ENCODE measurements around the gene ARHGEF25.
"Not testable (repeated sequence)": the region's sequence is repeated elsewhere in the genome, so short reads cannot be mapped to it uniquely, and the experiment has no call there.

ARHGEF25 gene

DNA sequence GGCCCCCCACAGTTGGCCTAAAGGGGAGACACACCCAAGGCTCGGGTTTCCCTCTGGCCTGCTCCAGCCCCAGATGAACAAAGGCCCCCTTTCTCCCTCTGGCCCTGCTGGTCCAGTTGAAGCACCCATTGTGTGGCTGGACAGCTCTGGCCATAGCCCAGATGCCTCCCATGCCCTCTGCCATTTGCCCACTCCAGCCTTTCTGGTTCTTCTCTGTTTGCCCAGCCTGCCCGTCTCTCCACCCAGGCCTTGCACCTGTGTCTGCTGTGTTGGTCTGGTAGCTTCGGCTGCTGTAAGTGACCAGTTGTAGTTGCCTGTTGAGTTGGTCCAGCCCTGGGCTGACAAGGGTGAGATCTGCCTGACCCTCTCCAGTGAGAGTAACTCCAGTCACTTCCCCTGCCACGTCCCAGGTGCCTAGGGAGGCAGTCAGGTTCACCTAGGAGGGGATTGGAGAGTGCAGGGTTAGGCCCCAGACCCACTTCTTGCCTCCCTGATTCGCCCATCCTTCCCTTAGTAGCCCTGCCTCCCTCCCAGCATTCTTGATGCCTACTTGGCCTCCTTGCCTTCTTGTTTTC, 18.7 kb downstream of the ARHGEF25 start:
- in situ Hi-C loops (cut with MboI; ENCODE audit: low pct_unique_long_range_greater_than_20kb, low sequenced_read_pairs), result no loop called here
- DNase-seq, result no peak

DNA sequence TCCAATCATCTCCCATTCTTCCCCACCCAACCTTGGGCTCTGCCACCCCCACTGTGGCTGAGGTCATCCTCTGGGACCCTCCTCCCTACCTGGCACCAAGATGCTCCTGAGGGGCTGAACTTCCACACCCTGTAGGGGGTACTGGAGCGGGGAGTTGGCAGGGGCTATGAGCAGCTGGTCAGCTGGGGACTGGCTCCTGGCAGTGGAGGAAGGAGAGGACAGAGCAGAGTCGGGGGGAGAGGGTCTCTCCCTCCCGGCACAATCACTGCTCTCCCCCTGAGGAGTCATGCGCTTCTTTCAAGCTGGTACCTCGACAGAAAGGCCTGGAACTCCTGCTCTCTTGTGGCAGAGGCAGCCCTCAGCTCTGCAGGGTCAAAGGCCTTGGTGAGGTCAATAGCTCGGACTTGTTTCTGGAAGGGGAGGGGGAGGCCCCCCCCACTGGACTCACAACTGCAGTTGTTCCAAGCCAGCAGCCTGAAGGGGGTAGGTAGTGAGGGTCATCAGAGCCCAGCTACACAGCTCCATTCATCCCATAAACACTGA, 19.7 kb downstream of the ARHGEF25 start:
- in situ Hi-C loops (cut with MboI; ENCODE audit: low pct_unique_long_range_greater_than_20kb, low sequenced_read_pairs), result no loop called here
- DNase-seq, result no peak

DNA sequence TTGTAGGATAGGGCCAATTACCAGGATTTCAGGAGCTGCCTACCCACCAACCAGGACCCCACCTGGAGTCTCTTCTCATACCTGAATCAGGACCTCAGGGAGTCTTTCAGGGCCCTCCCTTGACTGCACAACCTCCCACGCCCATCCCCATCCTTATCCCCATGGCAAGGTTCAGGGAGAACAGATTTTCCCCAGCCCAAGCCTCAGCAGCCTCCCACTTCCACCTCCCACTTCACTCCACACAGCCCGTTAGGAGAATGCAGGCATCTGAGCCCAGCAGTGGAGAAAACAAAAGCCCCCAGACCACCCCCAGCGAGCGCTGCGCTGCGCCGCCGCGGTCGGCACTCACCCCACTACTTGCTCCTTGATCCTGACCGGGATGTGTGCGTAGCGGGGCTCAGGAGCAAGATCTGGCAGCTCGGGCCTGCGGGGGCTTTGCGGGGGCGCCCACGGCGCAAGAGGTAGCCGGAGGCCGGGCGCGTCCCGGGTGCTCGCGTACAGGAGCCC, 20.4 kb downstream of the ARHGEF25 start:
- in situ Hi-C loops (cut with MboI; ENCODE audit: low pct_unique_long_range_greater_than_20kb, low sequenced_read_pairs), result no loop called here
- DNase-seq, result no peak

DNA sequence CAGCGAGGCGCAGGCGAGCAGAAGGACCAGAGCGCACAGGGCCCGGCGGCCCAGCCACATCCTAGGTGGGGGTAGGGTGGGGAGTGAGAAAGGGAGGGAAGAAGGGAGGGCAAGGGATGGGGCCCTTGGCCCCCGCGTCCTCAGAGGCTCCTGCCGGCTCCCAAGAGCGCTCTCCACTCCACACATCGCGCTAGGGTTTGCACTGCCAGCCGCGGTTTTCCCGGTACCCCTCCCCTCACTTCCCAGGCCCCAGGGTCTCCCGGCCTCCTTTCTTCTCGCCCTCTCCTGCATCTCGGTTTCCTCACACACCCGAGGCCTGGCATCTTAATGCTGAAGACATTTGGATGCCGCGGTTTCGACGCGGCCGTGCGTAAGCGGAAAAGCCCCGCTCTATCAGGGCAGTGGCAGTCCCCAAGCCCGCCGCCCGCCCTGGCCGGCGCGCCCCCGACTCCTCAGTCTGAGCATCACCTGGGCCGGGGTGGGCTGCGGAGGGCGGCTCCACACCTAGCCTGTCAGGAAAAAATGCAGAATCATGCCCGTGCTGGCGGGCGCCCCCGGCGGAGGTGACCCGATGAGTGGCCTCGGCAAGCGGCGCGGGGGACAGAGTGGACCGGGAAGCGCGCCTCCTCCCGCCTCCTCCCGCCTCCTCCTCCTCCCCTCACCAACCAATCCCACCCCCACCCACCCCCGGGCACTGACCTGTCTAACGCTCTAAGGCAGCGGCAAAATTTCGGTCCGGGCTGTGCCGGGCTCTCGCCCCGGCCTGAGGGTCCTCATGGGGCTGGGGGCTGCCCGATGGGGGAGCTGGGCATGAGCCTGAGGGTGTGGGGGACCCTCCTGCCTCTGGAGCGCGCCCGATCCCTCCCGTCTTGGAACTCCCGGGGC, 21.1 kb downstream of the ARHGEF25 start:
- in situ Hi-C loops (cut with MboI; ENCODE audit: low pct_unique_long_range_greater_than_20kb, low sequenced_read_pairs), result no loop called here

DNA sequence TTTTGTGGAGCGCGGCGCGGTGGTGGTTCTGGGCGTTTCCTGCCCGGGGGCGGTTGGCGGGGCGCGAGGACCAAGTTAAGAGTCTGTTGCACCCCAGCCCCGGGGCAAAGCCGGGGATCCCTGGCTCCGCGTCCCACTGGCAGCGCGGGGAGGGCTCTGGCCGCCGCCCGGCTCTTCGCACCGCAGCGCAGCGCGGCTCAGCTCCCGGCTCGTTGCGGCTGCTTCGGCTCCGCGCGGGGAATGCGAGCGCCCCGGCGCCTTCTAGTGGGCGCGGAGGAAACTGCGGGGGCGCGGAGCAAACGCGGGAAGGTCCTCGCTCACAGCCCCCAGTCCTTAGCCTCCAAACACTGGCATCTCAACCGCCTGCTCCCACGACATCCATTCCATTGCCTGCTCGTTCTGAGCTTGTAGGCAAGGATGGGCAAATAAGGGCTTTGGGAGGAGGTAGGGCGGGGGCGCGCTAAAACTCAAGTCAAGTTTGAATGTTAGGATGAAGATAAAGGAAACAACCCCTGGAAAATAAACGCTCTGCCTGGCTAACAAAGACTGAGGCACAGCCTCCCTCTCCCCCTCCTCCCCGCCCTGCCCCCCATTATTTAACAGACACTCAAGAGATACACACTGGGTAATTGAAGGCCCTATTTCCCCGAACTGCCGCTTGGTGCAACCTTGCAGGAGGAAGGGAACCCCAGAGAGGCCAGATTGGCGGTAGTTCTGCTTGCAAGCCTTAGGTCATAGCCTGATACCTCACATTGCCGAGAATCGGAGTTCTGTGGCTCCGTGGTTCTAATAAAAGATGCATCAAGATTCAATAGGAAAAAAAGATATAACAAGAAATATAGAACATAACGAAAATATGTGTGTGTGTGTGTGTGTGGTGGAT, 22.0 kb downstream of the ARHGEF25 start, which contains the start of gene B4GALNT1:
TSS of gene B4GALNT1 (minus strand) at position 244 of the 883 bp plus-strand sequence. CDS start 1,069 bp downstream, outside the sequence.
- peak; percentile 88 for DNase-seq
- in situ Hi-C loops (cut with MboI; ENCODE audit: low pct_unique_long_range_greater_than_20kb, low sequenced_read_pairs), result no loop called here

More for the DNA sequence above, 21.1 kb downstream of the ARHGEF25 start:
- peak; percentile 21 for DNase-seq

DNA sequence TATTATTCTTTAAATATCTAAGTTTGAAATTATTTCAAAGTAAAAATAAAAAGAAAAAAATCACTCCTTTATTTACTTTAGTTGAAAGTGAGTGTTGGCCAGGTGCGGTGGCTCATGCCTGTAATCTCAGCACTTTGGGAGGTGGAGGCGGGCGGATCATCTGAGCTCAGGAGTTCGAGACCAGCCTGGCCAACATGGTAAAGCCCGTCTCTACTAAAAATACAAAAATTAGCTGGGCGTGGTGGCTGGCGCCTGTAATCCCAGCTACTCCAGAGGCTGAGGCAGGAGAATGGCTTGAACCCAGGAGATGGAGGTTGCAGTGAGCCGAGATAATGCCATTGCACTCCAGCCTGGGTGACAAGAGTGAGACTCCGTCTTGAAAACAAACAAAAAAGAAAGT, 25.5 kb downstream of the ARHGEF25 start:
- in situ Hi-C loops (cut with MboI; ENCODE audit: low pct_unique_long_range_greater_than_20kb, low sequenced_read_pairs); DNase-seq: not testable (repeated sequence)

DNA sequence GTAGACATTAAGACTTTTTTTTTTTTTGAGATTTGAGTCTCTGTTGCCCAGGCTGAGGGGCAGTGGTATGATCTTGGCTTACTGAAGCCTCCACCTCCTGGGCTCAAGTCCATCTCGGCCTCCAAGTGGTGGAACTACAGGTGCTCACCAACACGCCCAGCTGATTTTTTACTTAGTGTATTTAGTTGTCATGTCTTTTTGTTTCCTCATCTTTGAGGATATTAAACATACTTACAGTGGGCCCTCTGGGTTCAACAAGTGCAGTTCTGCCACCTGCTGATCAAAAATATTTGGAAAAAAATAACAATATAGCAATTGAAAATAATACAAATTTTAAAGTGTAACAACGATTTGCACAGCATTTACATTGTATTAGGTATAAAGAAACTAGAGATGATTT, 26.1 kb downstream of the ARHGEF25 start:
- in situ Hi-C loops (cut with MboI; ENCODE audit: low pct_unique_long_range_greater_than_20kb, low sequenced_read_pairs), result no loop called here
- DNase-seq, result peak; percentile 28

DNA sequence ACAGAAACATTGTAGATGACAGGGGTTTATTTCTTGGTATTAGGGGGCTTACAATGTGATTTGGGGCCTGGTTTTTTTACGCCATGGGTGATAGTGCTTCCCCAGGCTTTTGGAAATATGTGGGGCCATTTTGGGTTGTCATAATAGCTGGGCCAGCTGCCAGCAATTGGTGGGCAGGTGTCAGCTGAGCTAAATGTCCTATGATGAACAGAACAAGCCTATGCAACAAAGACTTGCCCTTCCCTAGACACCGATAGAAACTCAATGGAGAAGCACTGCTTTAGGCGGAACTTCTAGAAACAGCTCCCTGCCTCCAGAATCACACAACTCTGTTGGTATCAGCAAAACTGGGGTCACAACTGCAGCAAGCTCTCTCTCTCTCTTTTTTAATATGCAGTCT, 26.9 kb downstream of the ARHGEF25 start:
- DNase-seq, result no peak
- in situ Hi-C loops (cut with MboI; ENCODE audit: low pct_unique_long_range_greater_than_20kb, low sequenced_read_pairs), result no loop called here

DNA sequence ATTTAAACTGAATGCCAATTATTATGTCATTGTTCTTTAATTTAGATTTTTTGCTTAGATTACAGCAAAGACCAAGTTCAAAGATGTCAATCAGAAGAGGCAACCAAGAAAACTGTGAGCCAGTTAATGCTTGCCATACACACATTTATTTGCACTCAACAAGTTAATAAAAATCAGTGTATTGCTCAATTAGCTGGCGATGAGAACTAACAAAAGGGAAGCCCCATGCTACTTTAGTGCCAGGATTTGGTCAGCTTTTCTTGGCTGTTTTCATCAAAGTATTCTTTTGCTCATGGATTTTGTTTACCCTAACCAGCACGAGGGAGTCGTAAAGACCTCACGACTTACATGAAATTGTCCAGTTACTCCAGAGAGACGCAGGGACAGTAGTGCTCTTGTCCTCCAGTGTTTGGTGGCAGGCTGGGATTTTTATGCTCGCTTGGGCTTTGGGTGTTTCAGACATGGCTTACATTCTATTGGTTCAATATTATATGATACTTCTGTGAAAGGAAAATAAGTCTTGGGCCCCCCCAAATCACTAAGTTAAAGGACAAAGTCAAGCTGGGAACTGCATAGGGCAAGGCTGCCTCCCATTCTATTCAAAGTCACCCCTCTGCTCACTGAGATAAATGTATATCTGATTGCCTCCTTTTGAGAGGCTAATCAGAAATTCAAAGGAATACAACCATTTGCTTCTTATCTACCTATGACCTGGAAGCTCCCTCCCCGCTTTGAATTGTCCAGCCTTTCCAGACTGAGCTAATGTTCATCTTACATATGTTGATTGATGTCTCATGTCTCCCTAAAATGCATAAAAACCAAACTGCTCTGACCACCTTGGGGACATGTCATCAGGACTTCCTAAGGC, 29.2 kb downstream of the ARHGEF25 start:
- no peak for DNase-seq
- in situ Hi-C loops (cut with MboI; ENCODE audit: low pct_unique_long_range_greater_than_20kb, low sequenced_read_pairs), result no loop called here

DNA sequence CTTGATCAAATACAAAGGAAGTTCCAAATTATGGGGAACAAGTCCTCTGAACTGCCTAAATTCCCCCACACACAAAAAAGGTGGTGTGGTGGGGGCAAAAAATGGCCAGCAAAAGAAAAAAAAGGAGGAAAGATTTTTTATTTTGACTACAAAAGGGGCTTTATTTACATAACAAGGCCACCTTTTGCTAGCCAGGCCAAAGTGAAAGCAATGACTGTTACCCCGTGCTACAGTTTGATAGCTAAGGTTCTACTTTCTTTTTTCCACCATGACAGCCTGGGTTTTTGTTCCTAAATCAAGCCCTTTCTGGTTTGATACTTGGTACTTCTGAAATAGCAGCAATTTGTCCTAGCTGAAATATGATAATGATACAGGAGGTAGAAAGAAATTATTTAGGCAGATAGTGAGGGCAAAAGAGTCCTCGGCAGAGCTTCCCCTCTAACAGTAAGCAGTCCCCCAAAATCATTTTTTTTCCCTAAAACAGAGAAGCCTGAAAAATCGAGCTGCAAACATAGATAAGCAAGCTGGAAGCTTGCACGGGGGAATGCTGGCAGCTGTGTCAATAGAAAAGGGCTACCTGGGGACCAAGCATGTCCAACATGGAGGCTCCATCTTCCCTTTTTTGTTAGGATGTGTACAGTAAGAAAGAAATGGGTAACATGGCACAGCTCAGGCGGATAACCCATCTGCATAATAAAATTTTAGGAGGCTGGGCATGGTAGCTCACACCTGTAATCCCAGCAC, 30.6 kb downstream of the ARHGEF25 start:
- in situ Hi-C loops (cut with MboI; ENCODE audit: low pct_unique_long_range_greater_than_20kb, low sequenced_read_pairs), result no loop called here
- DNase-seq, result no peak

DNA sequence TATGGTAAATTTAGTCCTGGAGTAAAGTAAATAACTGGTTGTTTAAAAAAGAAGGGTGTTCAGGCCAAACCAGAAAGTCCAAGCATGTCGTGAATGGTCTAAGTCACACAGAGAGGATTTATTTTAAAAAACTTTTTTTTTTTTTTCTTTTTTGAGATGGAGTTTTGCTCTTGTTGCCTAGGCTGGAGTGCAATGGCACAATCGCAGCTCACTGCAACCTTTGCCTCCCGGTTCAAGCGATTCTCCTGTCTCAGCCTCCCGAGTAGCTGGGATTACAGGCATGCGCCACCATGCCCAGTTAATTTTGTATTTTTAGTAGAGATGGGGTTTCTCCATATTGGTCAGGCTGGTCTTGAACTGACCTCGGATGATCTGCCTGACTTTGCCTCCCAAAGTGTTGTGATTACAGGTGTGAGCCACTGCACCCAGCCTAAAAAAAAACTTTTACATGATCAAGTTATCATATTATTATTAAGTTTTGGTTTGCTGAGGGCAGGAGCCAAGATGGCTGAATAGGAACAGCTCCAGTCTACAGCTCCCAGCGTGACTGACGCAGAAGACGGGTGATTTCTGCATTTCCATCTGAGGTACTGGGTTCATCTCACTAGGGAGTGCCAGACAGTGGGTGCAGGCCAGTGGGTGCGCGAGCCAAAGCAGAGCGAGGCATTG, 34.9 kb downstream of the ARHGEF25 start:
- in situ Hi-C loops (cut with MboI; ENCODE audit: low pct_unique_long_range_greater_than_20kb, low sequenced_read_pairs), result not testable (repeated sequence)
- DNase-seq, result peak; percentile 50

DNA sequence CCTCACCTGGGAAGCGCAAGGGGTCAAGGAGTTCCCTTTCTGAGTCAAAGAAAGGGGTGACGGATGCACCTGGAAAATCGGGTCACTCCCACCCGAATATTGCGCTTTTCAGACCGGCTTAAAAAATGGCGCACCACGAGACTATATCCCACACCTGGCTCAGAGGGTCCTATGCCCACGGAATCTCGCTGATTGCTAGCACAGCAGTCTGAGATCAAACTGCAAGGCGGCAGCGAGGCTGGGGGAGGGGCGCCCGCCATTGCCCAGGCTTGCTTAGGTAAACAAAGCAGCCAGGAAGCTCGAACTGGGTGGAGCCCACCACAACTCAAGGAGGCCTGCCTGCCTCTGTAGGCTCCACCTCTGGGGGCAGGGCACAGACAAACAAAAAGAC, 35.4 kb downstream of the ARHGEF25 start:
- DNase-seq; in situ Hi-C loops (cut with MboI; ENCODE audit: low pct_unique_long_range_greater_than_20kb, low sequenced_read_pairs): not testable (repeated sequence)

DNA sequence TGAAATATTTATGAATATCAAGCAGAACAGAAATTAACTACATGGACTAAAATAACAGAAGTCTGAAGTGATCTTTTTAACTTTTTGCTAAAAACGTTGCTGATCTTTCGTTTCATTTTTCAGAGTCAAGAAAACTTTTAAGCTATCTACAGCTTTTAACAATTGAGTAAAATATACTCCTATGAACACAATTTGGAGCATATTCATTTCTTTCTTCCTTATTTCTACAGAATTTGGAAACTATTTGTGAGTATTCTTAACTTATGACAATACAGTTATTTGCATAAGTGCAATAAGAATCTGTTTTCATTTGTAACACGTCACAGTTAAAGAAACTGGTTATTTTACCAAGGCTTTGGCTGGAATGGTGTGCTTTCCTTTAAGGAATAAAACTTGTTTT, 42.8 kb downstream of the ARHGEF25 start:
- in situ Hi-C loops (cut with MboI; ENCODE audit: low pct_unique_long_range_greater_than_20kb, low sequenced_read_pairs), result no loop called here
- no peak for DNase-seq

DNA sequence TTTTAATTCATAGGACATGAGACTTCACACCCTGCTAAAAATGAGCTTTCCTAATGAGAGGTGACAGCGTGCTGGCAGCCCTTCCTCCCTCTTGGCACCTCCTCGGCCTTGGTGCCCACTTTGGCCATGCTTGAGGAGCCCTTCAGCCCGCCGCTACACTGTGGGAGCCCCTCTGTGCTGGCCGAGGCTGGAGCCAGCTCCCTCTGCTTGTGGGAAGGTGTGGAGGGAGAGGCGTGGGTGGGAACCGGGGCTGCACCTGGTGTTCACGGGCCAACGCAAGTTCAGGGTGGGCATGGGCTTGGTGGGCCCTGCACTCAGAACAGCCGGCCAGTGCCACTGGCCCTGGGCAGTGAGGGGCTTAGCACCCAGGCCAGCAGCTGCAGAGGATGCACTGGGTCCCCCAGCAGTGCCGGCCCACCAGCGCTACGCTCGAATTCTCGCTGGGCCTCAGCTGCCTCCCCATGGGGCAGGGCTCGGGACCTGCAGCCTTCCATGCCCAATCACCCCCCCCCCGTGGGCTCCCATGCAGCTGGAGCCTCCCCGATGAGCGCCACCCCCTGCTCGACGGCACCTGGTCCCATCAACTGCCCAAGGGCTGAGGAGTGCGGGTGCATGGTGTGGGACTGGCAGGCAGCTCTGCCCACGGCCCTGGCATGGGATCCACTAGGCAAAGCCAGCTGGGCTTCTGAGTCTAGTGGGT, 44.5 kb downstream of the ARHGEF25 start:
- DNase-seq, result no peak

DNA sequence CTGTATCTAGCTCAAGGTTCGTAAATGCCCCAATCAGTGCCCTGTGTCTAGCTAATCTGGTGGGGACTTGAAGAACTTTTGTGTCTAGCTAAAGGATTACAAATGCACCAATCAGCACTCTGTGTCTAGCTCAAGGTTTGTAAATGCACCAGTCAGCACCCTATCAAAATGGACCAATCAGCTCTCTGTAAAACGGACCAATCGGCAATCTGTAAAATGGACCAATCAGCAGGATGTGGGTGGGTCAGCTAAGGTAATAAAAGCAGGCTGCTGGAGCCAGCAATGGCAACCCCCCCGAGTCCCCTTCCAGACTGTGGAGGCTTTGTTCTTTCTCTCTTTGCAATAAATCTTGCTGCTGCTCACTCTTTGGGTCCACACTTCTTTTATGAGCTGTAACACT, 45.2 kb downstream of the ARHGEF25 start:
- DNase-seq; in situ Hi-C loops (cut with MboI; ENCODE audit: low pct_unique_long_range_greater_than_20kb, low sequenced_read_pairs): not testable (repeated sequence)

More for the DNA sequence above, 44.5 kb downstream of the ARHGEF25 start:
- in situ Hi-C loops (cut with MboI; ENCODE audit: low pct_unique_long_range_greater_than_20kb, low sequenced_read_pairs), result no loop called here

DNA sequence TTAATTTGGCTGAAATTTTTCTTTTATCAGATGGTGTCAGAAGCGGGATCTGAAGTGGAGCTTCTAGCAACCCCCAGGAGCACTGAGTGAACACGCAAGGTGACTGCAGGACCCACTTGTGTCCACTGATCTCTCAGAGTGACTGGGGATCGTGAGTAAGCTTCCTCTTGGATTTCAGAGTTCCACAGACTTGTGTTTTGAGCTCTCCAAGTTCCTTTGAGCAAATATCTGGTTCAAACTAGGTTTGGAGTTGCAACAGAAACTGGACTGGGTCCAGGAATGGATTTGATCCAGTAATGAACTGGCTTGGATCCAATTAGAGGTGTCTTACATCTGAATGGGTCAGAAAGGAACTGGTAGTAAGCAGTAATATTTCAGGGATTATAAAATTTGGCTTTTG, 46.5 kb downstream of the ARHGEF25 start:
- no peak for DNase-seq
- in situ Hi-C loops (cut with MboI; ENCODE audit: low pct_unique_long_range_greater_than_20kb, low sequenced_read_pairs), result no loop called here

DNA sequence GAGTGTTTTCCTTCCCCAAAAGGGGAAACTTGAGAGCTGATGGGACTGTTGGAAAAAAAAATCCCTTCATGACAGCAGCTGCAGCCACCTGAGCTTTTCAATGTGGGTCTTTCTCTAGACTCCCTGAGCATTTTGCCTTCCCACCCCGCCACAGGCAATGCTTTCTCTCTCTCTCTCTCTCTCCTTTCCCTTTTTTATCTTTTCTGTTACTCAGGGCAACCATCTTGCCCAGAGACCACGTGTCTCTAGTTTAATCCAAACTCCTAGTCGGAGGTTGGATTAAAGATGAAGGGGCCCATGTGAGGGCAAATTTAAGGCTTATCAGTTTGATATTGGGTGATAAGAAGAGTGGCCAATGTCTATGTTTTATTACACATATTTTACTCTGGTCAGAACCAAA, 47.7 kb downstream of the ARHGEF25 start:
- in situ Hi-C loops (cut with MboI; ENCODE audit: low pct_unique_long_range_greater_than_20kb, low sequenced_read_pairs), result no loop called here
- DNase-seq, result no peak
